Astrocyte (in vitro differentiated cells and primary cell): Measurements from ENCODE around the gene AHR. TPM values are rescaled to one million over a fixed set of nuclear protein-coding genes. Genes with fewer than 3 reads are reported as not detected.

Experiments used
- DNase-seq: peaks from one replicate; pipeline ENCODE4 v3.0.0-alpha.2; 2010; ENCODE audit warnings: low read depth
- FAIRE-seq: peaks from 2 replicates; lab custom pipeline; 2011; peaks lifted over from hg19 to GRCh38; lab: Jason Lieb, UNC
- H2AFZ ChIP-seq: 2 replicates; pipeline ENCODE4 v1.6.0; 2012; ENCODE audit warnings: low read depth, low read length, inconsistent platforms
- H3K27ac ChIP-seq: 2 replicates; pipeline ENCODE4 v1.5.1; 2011; ENCODE audit warnings: low read depth, low read length, inconsistent platforms
- H3K27me3 ChIP-seq: 2 replicates; pipeline ENCODE4 v1.6.0; 2011; ENCODE audit warnings: low read length, inconsistent platforms; ENCODE audit not compliant: insufficient read depth
- H3K36me3 ChIP-seq: 2 replicates; pipeline ENCODE4 v1.5.1; 2011; ENCODE audit warnings: low read length, inconsistent platforms; ENCODE audit not compliant: insufficient read depth
- H3K4me1 ChIP-seq: 2 replicates; pipeline ENCODE4 v1.5.1; 2011; ENCODE audit warnings: low read length, inconsistent platforms; ENCODE audit not compliant: insufficient read depth
- H3K4me2 ChIP-seq: 2 replicates; pipeline ENCODE4 v1.6.0; 2012; ENCODE audit warnings: low read length, inconsistent platforms
- H3K4me3 ChIP-seq: 2 replicates; pipeline ENCODE4 v1.5.1; 2011; ENCODE audit warnings: low read depth, mild to moderate bottlenecking, low read length, inconsistent platforms; ENCODE audit not compliant: insufficient read depth
- H3K79me2 ChIP-seq: 2 replicates; pipeline ENCODE4 v1.6.0; 2012; ENCODE audit warnings: mild to moderate bottlenecking, low read length, inconsistent platforms; ENCODE audit not compliant: insufficient read depth
- H3K9ac ChIP-seq: 2 replicates; pipeline ENCODE4 v1.6.0; 2012; ENCODE audit warnings: mild to moderate bottlenecking, low read length, inconsistent platforms
- H3K9me3 ChIP-seq: 2 replicates; pipeline ENCODE4 v1.5.1; 2012; ENCODE audit warnings: low read depth, mild to moderate bottlenecking, low read length, inconsistent platforms; ENCODE audit not compliant: insufficient read depth
- H4K20me1 ChIP-seq: 2 replicates; pipeline ENCODE4 v1.6.0; 2012; ENCODE audit warnings: low read length, inconsistent platforms; ENCODE audit not compliant: insufficient read depth
- H3K27ac Mint-ChIP-seq: one replicate; pipeline ENCODE4 v1.8.0; 2021; ENCODE audit warnings: mild to moderate bottlenecking, mixed read lengths; ENCODE audit not compliant: unreplicated experiment
- H3K27me3 Mint-ChIP-seq: one replicate; pipeline ENCODE4 v1.8.0; 2021; ENCODE audit warnings: low read depth, mixed read lengths; ENCODE audit not compliant: unreplicated experiment
- H3K36me3 Mint-ChIP-seq: one replicate; pipeline ENCODE4 v1.8.0; 2021; ENCODE audit warnings: low read depth, mixed read lengths; ENCODE audit not compliant: unreplicated experiment
- H3K4me1 Mint-ChIP-seq: one replicate; pipeline ENCODE4 v1.8.0; 2021; ENCODE audit warnings: low read depth, mixed read lengths; ENCODE audit not compliant: unreplicated experiment
- H3K4me3 Mint-ChIP-seq: one replicate; pipeline ENCODE4 v1.8.0; 2021; ENCODE audit warnings: mild to moderate bottlenecking, moderate library complexity, mixed read lengths; ENCODE audit not compliant: unreplicated experiment
- H3K9me3 Mint-ChIP-seq: one replicate; pipeline ENCODE4 v1.8.0; 2021; ENCODE audit warnings: mild to moderate bottlenecking, mixed read lengths; ENCODE audit not compliant: unreplicated experiment
- CTCF ChIP-seq: IDR thresholded peaks from 2 replicates; pipeline ENCODE4 v1.5.1; 2011; ENCODE audit warnings: low read depth, mild to moderate bottlenecking, inconsistent platforms, low read length, moderate library complexity; ENCODE audit not compliant: insufficient read depth
- EZH2 ChIP-seq: IDR thresholded peaks from 2 replicates; pipeline ENCODE4 v1.6.1; 2012; ENCODE audit warnings: mild to moderate bottlenecking, low read length, inconsistent platforms; ENCODE audit not compliant: insufficient read depth
- total RNA-seq: library from RNA; stranded (reverse); gene quantifications from 2 replicates; pipeline ENCODE4 v1.2.1, GENCODE V29; 2021

AHR gene
- total RNA-seq, 1 donor from 2014 or later, result 48.1 TPM

- FAIRE-seq (no peak), DNase-seq (no peak)
- Histone ChIP-seq H3K9me3 (no peaks in the 10 kb centered on the region), H3K27me3 (no peaks in the 10 kb centered on the region), H2AFZ (no peak overlapping the region), H3K36me3 (no peaks in the 10 kb centered on the region), H3K9ac (no peak overlapping the region), H4K20me1 (no peaks in the 10 kb centered on the region), H3K4me1 (peaks cover 36% of the 10 kb centered on the region), H3K79me2 (no peaks in the 10 kb centered on the region), H3K4me2 (no peak overlapping the region), H3K27ac (no peak overlapping the region), H3K4me3 (no peak overlapping the region)
- TF ChIP-seq CTCF, result no peak
- no peaks in the 10 kb centered on the region for H3K36me3 Mint-ChIP-seq
- no peak overlapping the region for H3K4me3 Mint-ChIP-seq
- H3K9me3 Mint-ChIP-seq, result no peaks in the 10 kb centered on the region
- no peak overlapping the region for H3K27ac Mint-ChIP-seq
- H3K27me3 Mint-ChIP-seq, result no peaks in the 10 kb centered on the region
- H3K4me1 Mint-ChIP-seq, result peaks cover 37% of the 10 kb centered on the region
Measured at GRCh38 chr7:17374157-17374556, 75.7 kb downstream of the AHR start.

GRCh38 chr7:17374654-17375053, 76.2 kb downstream of the AHR start:
- H3K27me3 ChIP-seq, result no peaks in the 10 kb centered on the region
- H4K20me1 ChIP-seq, result no peaks in the 10 kb centered on the region
- Mint-ChIP-seq H3K27me3 (no peaks in the 10 kb centered on the region), H3K36me3 (no peaks in the 10 kb centered on the region), H3K9me3 (no peaks in the 10 kb centered on the region), H3K27ac (no peak overlapping the region), H3K4me3 (no peak overlapping the region), H3K4me1 (peaks cover 32% of the 10 kb centered on the region)
- H3K79me2 ChIP-seq, result no peaks in the 10 kb centered on the region
- no peak overlapping the region for H3K4me2 ChIP-seq
- no peak overlapping the region for H3K27ac ChIP-seq
- H2AFZ ChIP-seq, result no peak overlapping the region
- FAIRE-seq, result no peak
- H3K4me1 ChIP-seq, result peaks cover 31% of the 10 kb centered on the region
- DNase-seq, result no peak
- TF ChIP-seq CTCF (no peak), EZH2 (no peak)
- H3K36me3 ChIP-seq, result no peaks in the 10 kb centered on the region
- H3K9me3 ChIP-seq, result no peaks in the 10 kb centered on the region
- no peak overlapping the region for H3K4me3 ChIP-seq
- H3K9ac ChIP-seq, result no peak overlapping the region

GRCh38 chr7:17376595-17376994, 78.1 kb downstream of the AHR start:
- no peaks in the 10 kb centered on the region for H3K9me3 Mint-ChIP-seq
- H3K4me3 Mint-ChIP-seq, result no peak overlapping the region
- H3K36me3 ChIP-seq, result no peaks in the 10 kb centered on the region
- H3K27me3 Mint-ChIP-seq, result no peaks in the 10 kb centered on the region
- H3K9ac ChIP-seq, result no peak overlapping the region
- H2AFZ ChIP-seq, result no peak overlapping the region
- H3K79me2 ChIP-seq, result no peaks in the 10 kb centered on the region
- no peak overlapping the region for H3K4me3 ChIP-seq
- no peaks in the 10 kb centered on the region for H4K20me1 ChIP-seq
- H3K27me3 ChIP-seq, result no peaks in the 10 kb centered on the region
- H3K36me3 Mint-ChIP-seq, result no peaks in the 10 kb centered on the region
- FAIRE-seq, result no peak
- no peak overlapping the region for H3K27ac Mint-ChIP-seq
- no peak for DNase-seq
- peaks cover 25% of the 10 kb centered on the region for H3K4me1 Mint-ChIP-seq
- no peaks in the 10 kb centered on the region for H3K9me3 ChIP-seq
- no peak overlapping the region for H3K4me2 ChIP-seq
- no peak overlapping the region for H3K27ac ChIP-seq
- peaks cover 16% of the 10 kb centered on the region for H3K4me1 ChIP-seq
- TF ChIP-seq CTCF, result no peak
- no peak for TF ChIP-seq EZH2
